Measurements from ENCODE around the gene DMBT1.

DNA sequence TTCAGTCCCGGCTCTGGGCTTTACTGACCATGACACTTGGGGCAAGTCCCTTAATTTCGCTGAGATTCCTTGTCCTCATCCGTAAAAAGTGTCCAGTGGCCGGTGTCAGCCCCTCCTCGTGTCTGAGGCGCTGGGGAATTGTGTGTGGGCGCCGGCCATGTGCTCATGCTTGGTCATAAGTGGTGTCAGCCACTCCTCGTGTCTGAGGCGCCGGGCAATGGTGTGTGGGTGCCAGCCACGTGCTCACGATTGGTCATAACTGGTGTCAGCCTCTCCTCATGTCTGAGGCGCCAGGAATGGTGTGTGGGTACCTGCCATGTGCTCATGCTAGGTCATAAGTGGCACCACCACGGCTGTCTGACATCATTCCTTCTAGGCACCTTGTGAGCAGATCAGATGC, 40.7 kb upstream of the DMBT1 start:
- TF ChIP-seq, protein P1, sequence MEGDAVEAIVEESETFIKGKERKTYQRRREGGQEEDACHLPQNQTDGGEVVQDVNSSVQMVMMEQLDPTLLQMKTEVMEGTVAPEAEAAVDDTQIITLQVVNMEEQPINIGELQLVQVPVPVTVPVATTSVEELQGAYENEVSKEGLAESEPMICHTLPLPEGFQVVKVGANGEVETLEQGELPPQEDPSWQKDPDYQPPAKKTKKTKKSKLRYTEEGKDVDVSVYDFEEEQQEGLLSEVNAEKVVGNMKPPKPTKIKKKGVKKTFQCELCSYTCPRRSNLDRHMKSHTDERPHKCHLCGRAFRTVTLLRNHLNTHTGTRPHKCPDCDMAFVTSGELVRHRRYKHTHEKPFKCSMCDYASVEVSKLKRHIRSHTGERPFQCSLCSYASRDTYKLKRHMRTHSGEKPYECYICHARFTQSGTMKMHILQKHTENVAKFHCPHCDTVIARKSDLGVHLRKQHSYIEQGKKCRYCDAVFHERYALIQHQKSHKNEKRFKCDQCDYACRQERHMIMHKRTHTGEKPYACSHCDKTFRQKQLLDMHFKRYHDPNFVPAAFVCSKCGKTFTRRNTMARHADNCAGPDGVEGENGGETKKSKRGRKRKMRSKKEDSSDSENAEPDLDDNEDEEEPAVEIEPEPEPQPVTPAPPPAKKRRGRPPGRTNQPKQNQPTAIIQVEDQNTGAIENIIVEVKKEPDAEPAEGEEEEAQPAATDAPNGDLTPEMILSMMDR (IDR thresholded peaks at IDR 0.05) = no peak
- TF ChIP-seq EZH2 (IDR thresholded peaks at IDR 0.05; ENCODE audit: borderline replicate concordance, insufficient read depth, low read depth, low read length, poor library complexity, severe bottlenecking) = no peak

Measured in B cell (primary cell).